Fibroblast of lung (primary cell): Measurements from ENCODE around the gene GAS5.

Experiments
- CTCF ChIP-seq, 2 donors: IDR thresholded peaks in 1 of 2; conservative IDR thresholded peaks in 1 of 2; 1 replicate in 1 of 2; 2 replicates in 1 of 2; pipeline ENCODE4 v1.5.1; 2011 to 2012; ENCODE audit warnings: low read length in 2 of 2, control low read depth in 1 of 2, inconsistent platforms in 1 of 2, low read depth in 1 of 2, mild to moderate bottlenecking in 1 of 2
- EZH2 ChIP-seq: IDR thresholded peaks from 2 replicates; pipeline ENCODE4 v1.5.1; 2012; ENCODE audit warnings: low read length, control low read depth, mild to moderate bottlenecking; ENCODE audit errors: missing control alignments

- TF ChIP-seq CTCF (conservative IDR thresholded peaks at IDR 0.05 in 1 of 2, IDR thresholded peaks at IDR 0.05 in 1 of 2; ENCODE audit: low read depth in 1 of 2, low read length in 2 of 2) (no peak), EZH2 (no peak)
Measured at GRCh38 chr1:173856903-173857302, 10.9 kb downstream of the GAS5 start.
